ENCODE data around the gene AP2A2.

GRCh38 chr11:913043-913442 is 12.6 kb upstream of the AP2A2 start:
- no peak for TF ChIP-seq CTCF (conservative IDR thresholded peaks at IDR 0.05; ENCODE audit: low read depth, low read length)
- no peak for TF ChIP-seq EZH2 (IDR thresholded peaks at IDR 0.05; ENCODE audit: low read length, unreplicated experiment)

Measured in PC-3 (cell line).